ENCODE measurements around the gene ALDH1L1. TPM values are rescaled to one million over a fixed set of nuclear protein-coding genes. Genes with fewer than 3 reads are reported as not detected.

The ALDH1L1 gene
- total and polyA plus RNA-seq, 2 of the 8 experiments (the other 6 are each of a cell fraction or from before 2014, with no cell fraction given): 0.98 to 1.6 TPM

DNA sequence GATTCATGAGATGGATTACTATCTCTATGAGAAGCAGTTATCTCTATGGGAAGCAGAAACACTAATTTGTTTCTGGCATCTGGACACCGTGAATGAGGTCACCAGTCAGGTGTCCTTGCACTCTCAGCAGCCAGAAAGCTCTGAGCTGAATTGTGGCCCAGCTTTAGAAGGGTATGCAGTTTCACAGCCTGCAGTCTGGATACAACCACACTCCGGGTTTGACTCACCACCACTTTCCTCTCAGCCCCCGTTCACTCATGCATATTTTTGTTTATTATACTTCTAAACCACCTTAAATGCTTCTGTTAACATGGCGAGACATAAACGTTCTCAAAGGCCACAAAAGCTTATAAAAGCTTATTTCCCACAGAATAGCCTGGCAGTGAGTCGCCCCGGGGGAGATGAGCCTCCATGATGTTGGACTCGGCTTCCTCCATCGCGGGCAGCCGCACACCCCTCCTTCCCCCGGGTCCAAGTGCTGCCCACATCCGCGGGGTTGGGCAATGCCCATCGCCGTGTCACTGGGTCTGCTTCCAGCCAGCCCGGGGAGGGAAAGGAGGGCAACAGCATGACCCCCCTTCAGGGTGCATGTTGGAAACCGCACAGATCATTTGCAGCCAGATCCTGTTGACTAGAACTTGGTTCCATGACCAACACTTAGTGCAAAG, 79.6 kb downstream of the ALDH1L1 start (continued):
- TF ChIP-seq ZNF274 (IDR thresholded peaks at IDR 0.05; ENCODE audit: borderline replicate concordance, extremely low read depth, low read length): no peak
- no peak for TF ChIP-seq CBX8 (IDR thresholded peaks at IDR 0.05; ENCODE audit: borderline replicate concordance, low read depth, low read length)
- no peak for TF ChIP-seq GABPA (IDR thresholded peaks at IDR 0.05; ENCODE audit: borderline replicate concordance, insufficient read depth, low read length)
- no peak for TF ChIP-seq POU5F1 (IDR thresholded peaks at IDR 0.05; ENCODE audit: low read depth, low read length)
